ENCODE data around the gene PRR22. TPM values are rescaled to one million over a fixed set of nuclear protein-coding genes. Genes with fewer than 3 reads are reported as not detected.
"Not testable (repeated sequence)": the region's sequence is repeated elsewhere in the genome, so short reads cannot be mapped to it uniquely, and the experiment has no call there.

PRR22 gene
- total RNA-seq, 4 donors from 2014 or later = 2.0 to 5.1 (median 3.6) TPM

DNA sequence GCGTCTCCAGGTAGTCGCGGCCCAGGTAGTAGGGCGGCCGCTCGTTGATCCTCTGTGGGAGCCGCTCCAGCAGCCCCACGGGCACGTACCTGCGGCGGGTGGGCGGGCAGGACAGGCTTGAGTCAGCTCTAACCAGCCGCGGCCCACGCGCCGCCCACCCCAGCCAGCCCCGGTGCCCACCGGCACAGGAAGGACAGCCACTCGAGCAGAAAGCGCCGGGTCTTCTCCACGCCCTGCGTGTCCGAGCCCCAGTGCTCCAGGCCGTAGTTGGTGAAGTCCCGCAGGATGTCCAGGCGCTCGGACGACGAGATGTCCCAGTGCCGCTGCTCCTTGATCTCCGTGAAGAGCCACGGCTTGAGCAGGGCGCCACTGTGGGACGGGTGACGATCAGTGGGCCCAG is 877 bp upstream of the PRR22 start:
- WGBS = 98% methylated on average over 10 of the region's 37 CpGs
- Histone ChIP-seq H3K9me3 (no peaks in the 10 kb centered on the region), H3K36me3 (peaks cover 59% of the 10 kb centered on the region), H3K4me1 (peaks cover 14% of the 10 kb centered on the region), H3K27me3 (no peaks in the 10 kb centered on the region), H3K4me3 (no peak overlapping the region), H3K27ac (no peak overlapping the region)
- no peak for DNase-seq (ENCODE audit: low spot score in 2 of 2)
- TF ChIP-seq, protein P1, sequence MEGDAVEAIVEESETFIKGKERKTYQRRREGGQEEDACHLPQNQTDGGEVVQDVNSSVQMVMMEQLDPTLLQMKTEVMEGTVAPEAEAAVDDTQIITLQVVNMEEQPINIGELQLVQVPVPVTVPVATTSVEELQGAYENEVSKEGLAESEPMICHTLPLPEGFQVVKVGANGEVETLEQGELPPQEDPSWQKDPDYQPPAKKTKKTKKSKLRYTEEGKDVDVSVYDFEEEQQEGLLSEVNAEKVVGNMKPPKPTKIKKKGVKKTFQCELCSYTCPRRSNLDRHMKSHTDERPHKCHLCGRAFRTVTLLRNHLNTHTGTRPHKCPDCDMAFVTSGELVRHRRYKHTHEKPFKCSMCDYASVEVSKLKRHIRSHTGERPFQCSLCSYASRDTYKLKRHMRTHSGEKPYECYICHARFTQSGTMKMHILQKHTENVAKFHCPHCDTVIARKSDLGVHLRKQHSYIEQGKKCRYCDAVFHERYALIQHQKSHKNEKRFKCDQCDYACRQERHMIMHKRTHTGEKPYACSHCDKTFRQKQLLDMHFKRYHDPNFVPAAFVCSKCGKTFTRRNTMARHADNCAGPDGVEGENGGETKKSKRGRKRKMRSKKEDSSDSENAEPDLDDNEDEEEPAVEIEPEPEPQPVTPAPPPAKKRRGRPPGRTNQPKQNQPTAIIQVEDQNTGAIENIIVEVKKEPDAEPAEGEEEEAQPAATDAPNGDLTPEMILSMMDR (IDR thresholded peaks at IDR 0.05) = no peak

DNA sequence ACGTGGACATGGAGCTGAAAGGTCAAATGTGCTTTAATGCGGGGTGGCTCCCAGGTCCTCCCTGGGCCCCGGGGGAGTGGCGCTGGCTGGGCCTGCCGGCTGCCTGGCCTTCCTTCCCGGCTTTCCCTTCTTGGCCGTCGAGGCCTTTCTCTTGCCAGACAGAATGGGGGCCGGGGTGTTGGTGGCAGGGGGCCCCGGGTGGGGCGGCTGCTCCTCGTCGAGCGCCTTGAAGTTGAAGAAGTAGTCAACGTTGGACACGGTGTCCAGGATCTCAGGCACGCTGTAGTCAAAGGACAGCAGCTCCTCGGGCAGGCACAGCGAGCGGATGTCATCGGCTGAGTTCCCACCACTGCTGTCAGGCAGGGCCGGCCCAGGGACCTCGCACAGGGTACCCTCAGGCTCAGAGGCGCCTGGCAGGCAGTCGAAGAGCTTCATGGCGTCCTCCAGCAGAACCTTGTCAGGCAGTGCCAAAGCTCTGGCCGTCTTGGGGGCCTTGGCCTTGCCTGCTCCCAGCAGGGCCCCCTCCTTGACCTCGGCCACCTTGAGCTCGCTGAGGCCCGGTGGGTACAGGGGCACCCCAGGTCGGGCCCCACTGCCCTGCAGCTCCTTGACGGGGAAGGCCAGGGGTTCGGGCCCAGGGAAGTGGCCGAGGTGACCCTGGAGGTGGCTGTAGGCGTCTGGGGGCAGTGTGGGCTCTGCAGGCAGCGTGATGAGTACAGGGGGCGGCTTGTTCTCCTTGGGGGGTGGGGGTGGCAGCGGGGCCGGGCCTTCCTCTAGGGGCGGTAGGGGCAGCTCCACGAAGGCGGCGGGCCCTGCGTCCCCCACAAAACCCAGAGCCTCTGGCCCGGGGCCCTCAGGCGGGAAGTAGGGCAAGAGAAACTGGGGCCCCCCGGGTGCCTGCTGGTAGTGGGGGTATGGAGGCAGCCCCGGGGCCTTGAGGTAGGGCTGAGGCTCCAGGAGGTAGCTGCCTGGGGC is 1.3 kb downstream of the PRR22 start:
- DNase-seq (ENCODE audit: low spot score in 2 of 2) = no peak
- Histone ChIP-seq H3K4me1 (no peaks in the 10 kb centered on the region), H3K27me3 (no peaks in the 10 kb centered on the region), H3K9me3 (no peaks in the 10 kb centered on the region), H3K27ac (no peak overlapping the region), H3K4me3 (no peak overlapping the region), H3K36me3 (peaks cover 46% of the 10 kb centered on the region)
- TF ChIP-seq, protein P1 (IDR thresholded peaks at IDR 0.05) = no peak
- 73% methylated on average over 13 of the region's 48 CpGs for WGBS

- no peaks in the 10 kb centered on the region for H3K4me1 ChIP-seq
- H3K4me3 ChIP-seq = no peak overlapping the region
- no peak overlapping the region for H3K27ac ChIP-seq
- no peaks in the 10 kb centered on the region for H3K9me3 ChIP-seq
- DNase-seq (ENCODE audit: low spot score in 2 of 2) = no peak
- WGBS = 89% methylated on average over 5 of the region's 9 CpGs
- H3K27me3 ChIP-seq = no peaks in the 10 kb centered on the region
- H3K36me3 ChIP-seq = peaks cover 37% of the 10 kb centered on the region
- TF ChIP-seq, protein P1 (IDR thresholded peaks at IDR 0.05) = no peak
- no peak for TF ChIP-seq EP300 (IDR thresholded peaks at IDR 0.05)
- TF ChIP-seq POLR2A (IDR thresholded peaks at IDR 0.05) = no peak
- TF ChIP-seq POLR2AphosphoS5 (IDR thresholded peaks at IDR 0.05) = no peak
These were observed 2.2 kb downstream of the PRR22 start for GRCh38 chr19:5782322-5782721.

DNA sequence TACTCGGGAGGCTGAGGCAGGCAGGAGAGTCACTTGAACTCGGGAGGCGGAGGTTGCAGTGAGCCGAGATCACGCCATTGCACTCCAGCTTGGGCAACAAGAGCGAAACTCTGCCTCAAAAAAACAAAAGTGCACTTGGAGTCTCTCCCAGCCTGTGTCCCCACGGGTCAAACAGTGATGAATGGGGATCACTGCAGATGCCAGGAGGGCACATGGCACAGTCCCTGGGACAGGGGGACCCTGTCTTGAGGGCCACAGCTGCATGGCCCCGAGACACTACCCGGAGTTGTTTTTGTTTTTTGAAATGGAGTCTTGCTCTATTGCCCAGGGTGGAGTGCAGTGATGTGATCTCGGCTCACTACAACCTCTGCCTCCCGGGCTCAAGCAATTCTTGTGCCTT is 3.6 kb downstream of the PRR22 start:
- H3K9me3 ChIP-seq; H3K4me1 ChIP-seq; H3K4me3 ChIP-seq; H3K27me3 ChIP-seq; DNase-seq (ENCODE audit: low spot score in 2 of 2); H3K27ac ChIP-seq: not testable (repeated sequence)
- WGBS = 84% methylated on average over 11 of the region's 11 CpGs
- H3K36me3 ChIP-seq = peaks cover 23% of the 10 kb centered on the region

DNA sequence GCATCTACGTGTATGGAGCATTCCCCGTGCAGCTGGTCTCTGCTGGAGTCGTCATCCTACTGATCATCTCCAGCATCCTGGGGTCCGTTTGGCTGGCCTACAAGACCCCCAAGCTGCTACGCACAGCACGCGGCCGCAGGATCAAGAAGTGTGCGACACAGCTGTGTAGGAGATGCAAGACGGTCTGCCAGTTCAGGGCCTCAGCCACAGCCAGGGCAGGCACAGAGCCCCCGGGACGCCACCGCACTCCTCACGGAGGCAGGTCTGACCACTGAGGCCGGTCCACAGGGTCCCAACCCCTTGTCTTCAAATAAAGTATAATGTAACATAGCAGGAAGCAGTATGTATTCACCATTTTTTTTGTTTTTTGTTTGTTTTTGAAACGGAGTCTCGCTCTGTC is 6.1 kb downstream of the PRR22 start:
- H3K27ac ChIP-seq = no peak overlapping the region
- no peaks in the 10 kb centered on the region for H3K27me3 ChIP-seq
- H3K4me3 ChIP-seq = no peak overlapping the region
- H3K9me3 ChIP-seq = no peaks in the 10 kb centered on the region
- WGBS = 89% methylated on average over 17 of the region's 17 CpGs
- peaks cover 3% of the 10 kb centered on the region for H3K4me1 ChIP-seq
- H3K36me3 ChIP-seq = no peaks in the 10 kb centered on the region
- no peak for DNase-seq (ENCODE audit: low spot score in 2 of 2)
- TF ChIP-seq POLR2A (IDR thresholded peaks at IDR 0.05) (no peak), EP300 (IDR thresholded peaks at IDR 0.05) (no peak), POLR2AphosphoS5 (IDR thresholded peaks at IDR 0.05) (no peak)
- TF ChIP-seq, protein P1 (IDR thresholded peaks at IDR 0.05) = no peak

Data from suprapubic skin (tissue), 4 donors.